ENCODE results near the gene KRT10. TPM values are rescaled to one million over a fixed set of nuclear protein-coding genes. Genes with fewer than 3 reads are reported as not detected.

The KRT10 gene
- total RNA-seq, 3 donors from 2014 or later (not counting 1 experiment from before 2014, with no cell fraction given) = 23.6 to 35.9 (median 25.5) TPM

- H3K4me3 ChIP-seq (ENCODE audit: low read length) = no peak overlapping the region
- ATAC-seq (no peak), DNase-seq (no peak)
- Mint-ChIP-seq H3K4me3 (no peak overlapping the region), H3K4me1 (no peaks in the 10 kb centered on the region), H3K27ac (no peak overlapping the region), H3K36me3 (no peaks in the 10 kb centered on the region), H3K27me3 (ENCODE audit: low read depth in 2 of 2) (peaks cover 37 to 58% of the 10 kb centered on the region in 2 donors), H3K9me3 (no peaks in the 10 kb centered on the region)
- H3K9me3 ChIP-seq (ENCODE audit: control insufficient read depth, insufficient read depth, low read length) = no peaks in the 10 kb centered on the region
- no peak overlapping the region for H3K27ac ChIP-seq (ENCODE audit: low read length)
- no peak for TF ChIP-seq CTCF (IDR thresholded peaks at IDR 0.05)
- H3K4me1 ChIP-seq (ENCODE audit: control insufficient read depth, insufficient read depth, low read length) = no peaks in the 10 kb centered on the region
- intact Hi-C loops (cut with micrococcal nuclease) = loop anchor here (1.0 kb wide), 1 partner anchor 36 kb away; no protein-coding TSS in a partner anchor
- WGBS (ENCODE audit: insufficient coverage) = 48% methylated on average over 1 of the region's 1 CpG
- peaks cover 5% of the 10 kb centered on the region for H3K27me3 ChIP-seq (ENCODE audit: control insufficient read depth, insufficient read depth, low read length)
- H3K36me3 ChIP-seq (ENCODE audit: control insufficient read depth, insufficient read depth, low read length) = no peaks in the 10 kb centered on the region
Observed at GRCh38 chr17:40846515-40847144, 24.2 kb upstream of the KRT10 start.

DNA sequence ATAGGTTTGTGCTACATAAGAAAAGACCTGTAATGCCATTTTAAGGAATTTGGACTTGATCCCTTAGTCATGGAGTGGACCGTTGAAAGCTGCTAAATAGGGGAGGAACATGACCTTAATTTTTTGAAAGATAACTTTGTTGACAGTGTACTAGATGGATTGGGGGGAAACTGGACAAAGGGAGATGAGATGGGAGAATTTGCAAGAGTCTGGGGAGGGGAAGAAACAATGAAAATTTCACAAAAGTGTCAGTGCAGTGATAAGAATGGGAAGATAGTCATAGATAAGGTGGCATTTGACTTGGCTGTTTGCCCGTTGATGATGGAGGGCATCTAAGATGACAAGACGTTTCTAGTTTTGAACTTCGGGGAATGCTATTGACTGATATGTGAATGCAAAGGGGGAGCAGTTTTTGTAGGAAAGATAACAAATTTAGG lies 22.3 kb upstream of the KRT10 start:
- 91% methylated on average over 4 of the region's 4 CpGs for WGBS (ENCODE audit: insufficient coverage)
- no peak overlapping the region for H3K4me3 Mint-ChIP-seq
- no peak overlapping the region for H3K4me3 ChIP-seq (ENCODE audit: low read length)
- H3K9me3 ChIP-seq (ENCODE audit: control insufficient read depth, insufficient read depth, low read length) = no peaks in the 10 kb centered on the region
- H3K27me3 ChIP-seq (ENCODE audit: control insufficient read depth, insufficient read depth, low read length) = peaks cover 2% of the 10 kb centered on the region
- H3K4me1 ChIP-seq (ENCODE audit: control insufficient read depth, insufficient read depth, low read length) = no peaks in the 10 kb centered on the region
- TF ChIP-seq CTCF (IDR thresholded peaks at IDR 0.05) = no peak
- DNase-seq = no peak
- H3K36me3 Mint-ChIP-seq = no peaks in the 10 kb centered on the region
- intact Hi-C loops (cut with micrococcal nuclease) = no loop called here
- ATAC-seq = no peak
- H3K27me3 Mint-ChIP-seq (ENCODE audit: low read depth in 2 of 2) = peaks cover 34 to 59% of the 10 kb centered on the region in 2 donors
- no peak overlapping the region for H3K27ac Mint-ChIP-seq
- H3K9me3 Mint-ChIP-seq = no peaks in the 10 kb centered on the region
- no peaks in the 10 kb centered on the region for H3K36me3 ChIP-seq (ENCODE audit: control insufficient read depth, insufficient read depth, low read length)
- H3K4me1 Mint-ChIP-seq = no peaks in the 10 kb centered on the region
- no peak overlapping the region for H3K27ac ChIP-seq (ENCODE audit: low read length)

- no peaks in the 10 kb centered on the region for H3K36me3 Mint-ChIP-seq
- no peak for DNase-seq
- H3K4me1 Mint-ChIP-seq = no peaks in the 10 kb centered on the region
- H3K4me3 ChIP-seq (ENCODE audit: low read length) = no peak overlapping the region
- H3K4me3 Mint-ChIP-seq = no peak overlapping the region
- H3K27ac ChIP-seq (ENCODE audit: low read length) = no peak overlapping the region
- H3K27ac Mint-ChIP-seq = no peak overlapping the region
- intact Hi-C loops (cut with micrococcal nuclease) = no loop called here
- H3K4me1 ChIP-seq (ENCODE audit: control insufficient read depth, insufficient read depth, low read length) = no peaks in the 10 kb centered on the region
- ATAC-seq = no peak
- no peaks in the 10 kb centered on the region for H3K9me3 Mint-ChIP-seq
- WGBS (ENCODE audit: insufficient coverage) = 51% methylated on average over 3 of the region's 3 CpGs
- no peaks in the 10 kb centered on the region for H3K9me3 ChIP-seq (ENCODE audit: control insufficient read depth, insufficient read depth, low read length)
- peaks cover 31 to 71% of the 10 kb centered on the region in 2 donors for H3K27me3 Mint-ChIP-seq (ENCODE audit: low read depth in 2 of 2)
- no peak for TF ChIP-seq CTCF (IDR thresholded peaks at IDR 0.05)
- no peaks in the 10 kb centered on the region for H3K36me3 ChIP-seq (ENCODE audit: control insufficient read depth, insufficient read depth, low read length)
- H3K27me3 ChIP-seq (ENCODE audit: control insufficient read depth, insufficient read depth, low read length) = no peaks in the 10 kb centered on the region
Observed at GRCh38 chr17:40843242-40843641, 20.8 kb upstream of the KRT10 start.

DNA sequence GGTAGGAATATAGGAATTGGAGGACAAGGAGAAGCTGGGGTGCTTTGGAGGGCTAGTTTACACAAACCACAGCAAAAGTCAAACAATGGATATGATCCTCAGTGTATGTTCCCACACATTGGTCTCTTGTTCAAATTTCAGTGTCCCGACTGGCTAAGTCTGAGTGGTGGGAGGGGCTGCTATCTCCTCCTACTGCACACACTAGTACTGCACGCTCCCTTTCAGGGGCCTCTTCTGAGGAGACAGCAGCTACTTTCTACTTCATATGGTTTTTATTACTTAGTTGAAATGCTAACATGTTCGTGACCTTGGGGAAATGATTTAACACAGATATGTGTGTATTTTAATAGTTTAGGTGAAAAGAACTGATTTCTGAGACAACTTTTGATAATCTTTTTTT lies 18.8 kb upstream of the KRT10 start:
- no peak for DNase-seq

More for the DNA sequence above, 18.8 kb upstream of the KRT10 start:
- no peak for ATAC-seq
- H3K36me3 Mint-ChIP-seq = no peaks in the 10 kb centered on the region
- H3K36me3 ChIP-seq (ENCODE audit: control insufficient read depth, insufficient read depth, low read length) = no peaks in the 10 kb centered on the region
- H3K9me3 Mint-ChIP-seq = no peaks in the 10 kb centered on the region
- H3K27me3 Mint-ChIP-seq (ENCODE audit: low read depth in 2 of 2) = peaks cover 28 to 66% of the 10 kb centered on the region in 2 donors
- H3K4me1 Mint-ChIP-seq = no peaks in the 10 kb centered on the region
- WGBS (ENCODE audit: insufficient coverage) = 100% methylated on average over 1 of the region's 3 CpGs
- intact Hi-C loops (cut with micrococcal nuclease) = no loop called here
- no peaks in the 10 kb centered on the region for H3K27me3 ChIP-seq (ENCODE audit: control insufficient read depth, insufficient read depth, low read length)
- no peaks in the 10 kb centered on the region for H3K9me3 ChIP-seq (ENCODE audit: control insufficient read depth, insufficient read depth, low read length)
- no peaks in the 10 kb centered on the region for H3K4me1 ChIP-seq (ENCODE audit: control insufficient read depth, insufficient read depth, low read length)
- H3K4me3 ChIP-seq (ENCODE audit: low read length) = no peak overlapping the region
- H3K27ac ChIP-seq (ENCODE audit: low read length) = no peak overlapping the region
- H3K27ac Mint-ChIP-seq = no peak overlapping the region
- no peak overlapping the region for H3K4me3 Mint-ChIP-seq
- no peak for TF ChIP-seq CTCF (IDR thresholded peaks at IDR 0.05)
